ENCODE results near the gene TFDP2.
"Not testable (repeated sequence)": the region's sequence is repeated elsewhere in the genome, so short reads cannot be mapped to it uniquely, and the experiment has no call there.

TFDP2 gene

GRCh38 chr3:142148792-142149672, at the start of gene TFDP2:
TFDP2 (minus strand) TSS chr3:142149544; CDS start chr3:142101749, 47,795 bp downstream.
- in situ Hi-C loops (cut with HindIII; ENCODE audit: low sequenced_read_pairs), result no loop called here

- in situ Hi-C loops (cut with HindIII; ENCODE audit: low sequenced_read_pairs), result no loop called here
These were observed 39.5 kb upstream of the TFDP2 start for GRCh38 chr3:142188846-142189245.

GRCh38 chr3:142180761-142181362, 31.5 kb upstream of the TFDP2 start:
- in situ Hi-C loops (cut with HindIII; ENCODE audit: low sequenced_read_pairs), result no loop called here

- in situ Hi-C loops (cut with HindIII; ENCODE audit: low sequenced_read_pairs), result no loop called here
These were observed 26.1 kb upstream of the TFDP2 start for GRCh38 chr3:142175478-142175877.

GRCh38 chr3:142174559-142174958, 25.2 kb upstream of the TFDP2 start:
- in situ Hi-C loops (cut with HindIII; ENCODE audit: low sequenced_read_pairs), result no loop called here

- in situ Hi-C loops (cut with HindIII; ENCODE audit: low sequenced_read_pairs), result no loop called here
These were observed 19.2 kb upstream of the TFDP2 start for GRCh38 chr3:142168514-142168913.

GRCh38 chr3:142165194-142165593, 15.8 kb upstream of the TFDP2 start:
- in situ Hi-C loops (cut with HindIII; ENCODE audit: low sequenced_read_pairs), result no loop called here

- in situ Hi-C loops (cut with HindIII; ENCODE audit: low sequenced_read_pairs), result no loop called here
These were observed 9.9 kb upstream of the TFDP2 start for GRCh38 chr3:142159083-142159740.

- in situ Hi-C loops (cut with HindIII; ENCODE audit: low sequenced_read_pairs), result no loop called here
These were observed 4.8 kb upstream of the TFDP2 start for GRCh38 chr3:142154186-142154585.

- in situ Hi-C loops (cut with HindIII; ENCODE audit: low sequenced_read_pairs), result no loop called here
These were observed 3.0 kb upstream of the TFDP2 start for GRCh38 chr3:142152384-142152783.

GRCh38 chr3:142151828-142152227, 2.5 kb upstream of the TFDP2 start:
- in situ Hi-C loops (cut with HindIII; ENCODE audit: low sequenced_read_pairs), result no loop called here

GRCh38 chr3:142151240-142151639, 1.9 kb upstream of the TFDP2 start:
- in situ Hi-C loops (cut with HindIII; ENCODE audit: low sequenced_read_pairs), result no loop called here

GRCh38 chr3:142150271-142150670, 927 bp upstream of the TFDP2 start:
- in situ Hi-C loops (cut with HindIII; ENCODE audit: low sequenced_read_pairs), result no loop called here

- in situ Hi-C loops (cut with HindIII; ENCODE audit: low sequenced_read_pairs), result no loop called here
These were observed 289 bp upstream of the TFDP2 start for GRCh38 chr3:142149673-142149992.

GRCh38 chr3:142148044-142148791, 1.1 kb downstream of the TFDP2 start:
- in situ Hi-C loops (cut with HindIII; ENCODE audit: low sequenced_read_pairs), result no loop called here

GRCh38 chr3:142144587-142144986, 4.8 kb downstream of the TFDP2 start:
- in situ Hi-C loops (cut with HindIII; ENCODE audit: low sequenced_read_pairs), result not testable (repeated sequence)

- in situ Hi-C loops (cut with HindIII; ENCODE audit: low sequenced_read_pairs), result not testable (repeated sequence)
These were observed 8.6 kb downstream of the TFDP2 start for GRCh38 chr3:142140608-142141285.

GRCh38 chr3:142137089-142137488, 12.3 kb downstream of the TFDP2 start:
- in situ Hi-C loops (cut with HindIII; ENCODE audit: low sequenced_read_pairs), result not testable (repeated sequence)

- in situ Hi-C loops (cut with HindIII; ENCODE audit: low sequenced_read_pairs), result no loop called here
These were observed 14.5 kb downstream of the TFDP2 start for GRCh38 chr3:142134799-142135325.

- in situ Hi-C loops (cut with HindIII; ENCODE audit: low sequenced_read_pairs), result no loop called here
These were observed 19.7 kb downstream of the TFDP2 start for GRCh38 chr3:142129516-142130171.

Measured in DLD1 (cell line).